VCaP (cell line): ENCODE data around the gene CARD6.
"Not testable (repeated sequence)": the region's sequence is repeated elsewhere in the genome, so short reads cannot be mapped to it uniquely, and the experiment has no call there.

Experiments
- H3K27ac ChIP-seq: fragments of 450-650 bp; 2 replicates; pipeline ENCODE4 v1.5.1; 2017
- TF ChIP-seq, protein P1 (sequence below): fragments of 450-650 bp; conservative IDR thresholded peaks from 2 replicates; pipeline ENCODE4 v1.5.1; 2017; ENCODE audit warnings: mild to moderate bottlenecking, moderate library complexity

Gene CARD6

DNA sequence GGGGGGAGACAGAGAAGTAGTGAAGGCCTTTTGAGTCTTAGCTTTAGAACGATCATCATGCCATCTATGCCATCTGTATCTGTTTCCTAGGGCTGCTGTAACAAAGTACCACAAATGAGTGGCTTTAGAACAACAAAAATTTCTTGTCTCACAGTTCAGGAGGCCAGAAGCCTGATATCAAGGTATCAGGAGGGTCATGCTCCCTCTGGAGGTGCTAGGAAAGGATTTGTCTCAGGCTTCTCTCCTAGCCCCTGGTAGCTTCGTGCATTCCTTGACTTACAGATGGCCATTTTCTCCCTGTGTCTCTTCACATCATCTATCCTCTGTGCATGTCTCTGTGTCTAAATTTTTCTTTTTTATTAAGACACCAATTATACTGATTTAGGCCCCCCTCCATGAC is 5.2 kb downstream of the CARD6 start:
- TF ChIP-seq, protein P1, sequence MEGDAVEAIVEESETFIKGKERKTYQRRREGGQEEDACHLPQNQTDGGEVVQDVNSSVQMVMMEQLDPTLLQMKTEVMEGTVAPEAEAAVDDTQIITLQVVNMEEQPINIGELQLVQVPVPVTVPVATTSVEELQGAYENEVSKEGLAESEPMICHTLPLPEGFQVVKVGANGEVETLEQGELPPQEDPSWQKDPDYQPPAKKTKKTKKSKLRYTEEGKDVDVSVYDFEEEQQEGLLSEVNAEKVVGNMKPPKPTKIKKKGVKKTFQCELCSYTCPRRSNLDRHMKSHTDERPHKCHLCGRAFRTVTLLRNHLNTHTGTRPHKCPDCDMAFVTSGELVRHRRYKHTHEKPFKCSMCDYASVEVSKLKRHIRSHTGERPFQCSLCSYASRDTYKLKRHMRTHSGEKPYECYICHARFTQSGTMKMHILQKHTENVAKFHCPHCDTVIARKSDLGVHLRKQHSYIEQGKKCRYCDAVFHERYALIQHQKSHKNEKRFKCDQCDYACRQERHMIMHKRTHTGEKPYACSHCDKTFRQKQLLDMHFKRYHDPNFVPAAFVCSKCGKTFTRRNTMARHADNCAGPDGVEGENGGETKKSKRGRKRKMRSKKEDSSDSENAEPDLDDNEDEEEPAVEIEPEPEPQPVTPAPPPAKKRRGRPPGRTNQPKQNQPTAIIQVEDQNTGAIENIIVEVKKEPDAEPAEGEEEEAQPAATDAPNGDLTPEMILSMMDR = no peak

DNA sequence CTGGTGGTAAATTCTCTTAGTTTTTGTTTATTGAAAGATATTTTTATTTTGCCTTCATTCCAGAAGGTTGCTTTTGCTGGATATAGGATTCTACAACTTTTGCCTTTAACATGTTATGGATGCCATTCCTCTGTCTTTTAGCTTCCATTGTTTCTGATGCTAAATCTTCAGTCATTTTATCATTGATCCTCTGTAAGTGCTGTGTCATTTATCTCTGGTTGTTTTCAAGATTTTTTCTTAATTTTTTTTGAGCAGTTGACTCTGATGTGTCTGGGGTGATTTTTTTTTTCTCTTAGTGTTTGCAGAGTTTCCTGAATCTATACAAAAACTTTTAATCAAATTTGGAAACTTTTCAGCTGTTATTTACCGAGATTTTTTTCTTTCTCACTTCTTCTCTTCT is 6.4 kb downstream of the CARD6 start:
- H3K27ac ChIP-seq = no peak overlapping the region
- TF ChIP-seq, protein P1 = no peak

More for the DNA sequence above, 5.2 kb downstream of the CARD6 start:
- H3K27ac ChIP-seq = no peak overlapping the region

DNA sequence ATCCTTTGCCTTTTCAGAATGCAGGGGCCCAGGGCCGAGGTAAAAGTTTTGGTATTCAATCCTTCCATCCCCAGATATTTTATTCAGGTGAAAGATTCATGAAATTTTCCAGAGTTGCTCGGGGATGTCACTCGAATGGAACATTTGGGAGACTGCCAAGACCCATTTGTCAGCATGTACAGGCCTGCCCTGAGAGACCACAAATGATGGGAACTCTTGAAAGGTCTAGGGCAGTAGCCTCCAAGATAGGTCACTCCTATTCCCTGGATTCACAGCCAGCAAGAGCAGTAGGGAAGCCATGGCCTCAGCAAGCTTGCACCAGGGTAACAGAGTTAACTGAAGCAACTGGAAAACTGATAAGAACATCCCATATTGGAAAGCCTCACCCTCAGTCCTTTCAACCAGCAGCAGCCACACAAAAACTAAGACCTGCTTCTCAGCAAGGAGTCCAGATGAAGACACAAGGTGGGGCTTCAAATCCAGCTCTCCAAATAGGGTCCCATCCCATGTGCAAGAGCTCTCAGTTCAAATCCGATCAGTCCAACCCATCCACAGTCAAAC is 12.5 kb downstream of the CARD6 start:
- H3K27ac ChIP-seq = no peak overlapping the region
- TF ChIP-seq, protein P1 = no peak

DNA sequence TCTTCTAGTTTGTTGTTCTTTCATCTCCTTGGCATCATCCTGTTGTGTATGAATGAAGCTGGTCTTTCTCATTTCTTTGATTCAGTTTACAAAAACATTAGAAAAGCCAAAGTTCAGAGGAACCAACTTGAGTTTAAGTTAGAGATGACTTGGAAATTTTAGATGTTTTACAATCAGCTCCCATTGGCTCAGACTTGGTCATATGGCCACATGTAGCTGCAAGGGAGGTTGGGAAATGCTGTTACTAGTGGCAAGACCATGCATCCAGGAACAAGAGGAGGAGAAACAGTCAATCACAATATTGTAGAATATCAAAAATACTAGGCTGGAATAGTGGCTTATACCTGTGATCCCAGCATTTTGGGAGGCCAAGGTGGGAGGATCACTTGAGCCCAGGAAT is 19.5 kb downstream of the CARD6 start:
- no peak overlapping the region for H3K27ac ChIP-seq
- TF ChIP-seq, protein P1 = no peak

DNA sequence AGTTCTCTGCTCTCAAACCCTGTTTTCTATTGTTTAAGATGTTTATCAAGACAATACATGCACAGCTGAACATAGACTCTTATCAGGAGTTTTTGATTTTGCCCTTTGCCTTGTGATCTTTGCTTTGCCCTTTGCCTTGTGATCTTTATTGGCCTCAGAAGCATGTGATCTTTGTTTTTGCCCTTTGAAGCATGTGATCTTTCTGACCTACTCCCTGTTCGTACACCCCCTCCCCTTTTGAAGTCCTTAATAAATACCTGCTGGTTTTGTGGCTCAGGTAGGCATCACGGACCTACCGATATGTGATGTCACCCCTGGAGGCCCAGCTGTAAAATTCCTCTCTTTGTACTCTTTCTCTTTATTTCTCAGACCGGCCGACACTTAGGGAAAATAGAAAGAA is 23.8 kb downstream of the CARD6 start:
- H3K27ac ChIP-seq = not testable (repeated sequence)

DNA sequence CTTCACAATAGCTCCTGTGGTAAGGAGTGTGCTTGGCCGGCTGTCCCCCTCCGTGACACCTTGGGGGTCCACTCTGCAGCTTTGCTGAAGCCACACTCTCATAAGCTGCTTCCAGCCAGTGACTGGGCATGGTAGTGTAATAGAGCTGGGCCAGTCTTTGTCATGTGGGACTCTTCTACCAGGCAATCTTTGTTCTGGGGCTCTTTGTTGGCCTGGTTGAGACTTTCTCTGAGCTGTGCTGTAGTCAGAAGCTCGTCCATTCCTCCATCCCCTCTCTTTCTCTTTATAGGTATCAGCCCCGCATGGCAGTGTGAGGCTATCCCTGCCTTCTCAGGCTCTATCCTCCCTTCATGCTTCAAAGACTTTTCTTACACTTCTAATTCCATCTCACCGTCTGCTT is 25.7 kb downstream of the CARD6 start:
- TF ChIP-seq, protein P1 = no peak
- H3K27ac ChIP-seq = no peak overlapping the region

DNA sequence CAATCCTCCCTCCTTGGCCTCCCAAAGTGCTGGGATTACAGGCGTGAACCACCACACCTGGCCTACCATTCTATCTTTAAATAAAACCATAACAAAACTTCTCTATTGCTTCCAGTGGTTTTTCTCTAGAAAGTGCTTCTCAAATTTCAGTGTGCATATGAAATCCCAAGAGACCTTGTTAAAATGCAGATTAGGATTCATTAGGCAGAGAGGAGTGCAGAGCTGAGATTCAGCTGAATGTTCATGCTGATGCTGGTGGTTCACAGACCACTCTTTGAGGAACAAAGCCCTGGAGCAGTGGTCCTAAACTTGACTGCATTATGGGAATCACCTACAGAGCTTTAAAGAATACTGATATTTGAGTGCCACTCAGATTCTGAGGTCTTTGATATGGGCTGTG is 28.2 kb downstream of the CARD6 start:
- no peak overlapping the region for H3K27ac ChIP-seq
- TF ChIP-seq, protein P1 = no peak

DNA sequence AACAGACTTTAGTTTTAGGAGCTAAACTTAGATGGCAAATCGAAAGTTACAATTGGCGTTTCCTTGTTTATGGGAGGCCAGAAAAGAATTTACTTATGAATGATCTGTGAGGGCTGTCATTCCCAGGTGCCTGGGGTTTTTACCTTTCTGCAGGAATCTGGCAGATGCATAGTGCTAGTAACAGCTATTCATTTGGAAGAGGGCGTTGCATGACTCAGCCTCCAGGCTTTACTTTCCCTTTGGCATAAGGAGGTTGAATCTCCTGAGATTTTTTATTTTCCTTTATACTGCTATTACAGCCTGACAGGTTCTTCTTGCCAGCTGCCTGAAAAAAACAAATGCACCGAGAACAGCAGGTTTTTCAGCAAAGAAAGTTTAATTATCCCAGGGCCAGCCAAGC is 30.0 kb downstream of the CARD6 start:
- TF ChIP-seq, protein P1 = no peak
- no peak overlapping the region for H3K27ac ChIP-seq

DNA sequence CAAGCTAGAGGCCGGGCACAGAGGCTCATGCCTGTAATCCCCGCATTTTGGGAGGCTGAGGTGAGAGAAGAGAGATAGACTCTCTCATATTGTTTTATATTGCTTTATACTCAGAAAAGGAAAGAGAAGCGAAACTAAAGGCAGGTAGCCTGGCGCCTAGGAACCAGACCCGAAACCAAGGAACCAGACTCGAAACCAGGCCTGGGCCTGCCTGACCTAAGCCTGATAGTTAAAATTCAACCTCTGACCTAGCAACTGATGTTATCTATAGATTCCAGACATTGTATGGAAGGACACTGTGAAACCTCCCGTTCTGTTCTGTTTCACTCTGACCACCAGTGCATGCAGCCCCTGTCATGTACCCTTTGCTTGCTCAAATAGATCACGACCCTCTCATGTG is 31.1 kb downstream of the CARD6 start:
- not testable (repeated sequence) for H3K27ac ChIP-seq
